ENCODE data around the gene IFT20.

Gene IFT20

GRCh38 chr17:28335201-28335958 lies at the start of gene IFT20, which contains the start of gene TNFAIP1:
TSS of gene IFT20 (minus strand) at chr17:28335472. CDS start at chr17:28331985, 3,487 bp downstream.
TSS of gene TNFAIP1 (plus strand) at chr17:28335761. CDS start at chr17:28339522, 3,761 bp downstream.
- DNase-seq, result peak; percentile 98

- no peak for DNase-seq
Observed at GRCh38 chr17:28385037-28385400, 49.7 kb upstream of the IFT20 start.

GRCh38 chr17:28384281-28385036 lies 49.2 kb upstream of the IFT20 start:
- DNase-seq, result no peak

- no peak for DNase-seq
Observed at GRCh38 chr17:28381141-28381825, 46.0 kb upstream of the IFT20 start.

- DNase-seq, result no peak
Observed at GRCh38 chr17:28379814-28380801, 44.8 kb upstream of the IFT20 start.

GRCh38 chr17:28372945-28373274 lies 37.6 kb upstream of the IFT20 start:
- DNase-seq, result no peak

- DNase-seq, result no peak
Observed at GRCh38 chr17:28372203-28372944, 37.1 kb upstream of the IFT20 start.

- DNase-seq, result peak; percentile 89
Observed at GRCh38 chr17:28371245-28372202, 36.3 kb upstream of the IFT20 start, which contains the start of gene SARM1. TSS of gene SARM1 (plus strand) at chr17:28371694. CDS start at chr17:28372033, 339 bp downstream.

- DNase-seq, result no peak
Observed at GRCh38 chr17:28370744-28371103, 35.5 kb upstream of the IFT20 start.

GRCh38 chr17:28370035-28370743 lies 34.9 kb upstream of the IFT20 start, which contains the start of gene VTN:
TSS of gene VTN (minus strand) at chr17:28370307. CDS start at chr17:28370203, 104 bp downstream.
- DNase-seq, result peak; percentile 25

- DNase-seq, result no peak
Observed at GRCh38 chr17:28369684-28370034, 34.4 kb upstream of the IFT20 start.

GRCh38 chr17:28368915-28369683 lies 33.8 kb upstream of the IFT20 start:
- DNase-seq, result no peak

GRCh38 chr17:28368306-28368831 lies 33.1 kb upstream of the IFT20 start:
- DNase-seq, result no peak

- no peak for DNase-seq
Observed at GRCh38 chr17:28367641-28368305, 32.5 kb upstream of the IFT20 start.

- no peak for DNase-seq
Observed at GRCh38 chr17:28366605-28367004, 31.3 kb upstream of the IFT20 start.

GRCh38 chr17:28365487-28365886 lies 30.2 kb upstream of the IFT20 start:
- no peak for DNase-seq

GRCh38 chr17:28364665-28365363 lies 29.5 kb upstream of the IFT20 start, which contains the start of gene SEBOX:
TSS of gene SEBOX (minus strand) at chr17:28365199. CDS start at chr17:28365151, 48 bp downstream.
- DNase-seq, result no peak
